GM19468 (cell line): ENCODE data around the gene PDGFA.

Experiments used
- ATAC-seq: cut with Tn5 transposase; IDR thresholded peaks from one replicate; pipeline ENCODE4 v1.9.1; 2021; ENCODE audit warnings: mild to moderate bottlenecking, moderate library complexity, moderate number of reproducible peaks; ENCODE audit not compliant: unreplicated experiment; ENCODE audit errors: extremely low read depth

Gene PDGFA

GRCh38 chr7:520503-521161, 986 bp upstream of the PDGFA start:
- ATAC-seq = no peak

GRCh38 chr7:518630-519483, 789 bp downstream of the PDGFA start:
- no peak for ATAC-seq

- no peak for ATAC-seq
Observed at GRCh38 chr7:517774-518629, 1.6 kb downstream of the PDGFA start.

- ATAC-seq = no peak
Observed at GRCh38 chr7:516606-517456, 2.8 kb downstream of the PDGFA start.

GRCh38 chr7:516216-516605, 3.4 kb downstream of the PDGFA start:
- no peak for ATAC-seq

- no peak for ATAC-seq
Observed at GRCh38 chr7:515628-516027, 4.0 kb downstream of the PDGFA start.

- ATAC-seq = no peak
Observed at GRCh38 chr7:514651-515598, 4.7 kb downstream of the PDGFA start.

- ATAC-seq = no peak
Observed at GRCh38 chr7:514242-514641, 5.4 kb downstream of the PDGFA start.

- no peak for ATAC-seq
Observed at GRCh38 chr7:513521-514166, 6.0 kb downstream of the PDGFA start.

- no peak for ATAC-seq
Observed at GRCh38 chr7:512541-513311, 6.9 kb downstream of the PDGFA start.

GRCh38 chr7:512146-512510, 7.5 kb downstream of the PDGFA start:
- no peak for ATAC-seq

GRCh38 chr7:511476-512145, 8.0 kb downstream of the PDGFA start:
- ATAC-seq = no peak

GRCh38 chr7:510782-511281, 8.8 kb downstream of the PDGFA start:
- no peak for ATAC-seq

- ATAC-seq = no peak
Observed at GRCh38 chr7:510131-510481, 9.5 kb downstream of the PDGFA start.

- ATAC-seq = no peak
Observed at GRCh38 chr7:509426-510130, 10.1 kb downstream of the PDGFA start.

GRCh38 chr7:508461-509170, 11.0 kb downstream of the PDGFA start:
- ATAC-seq = no peak
